ENCODE measurements around the gene AGAP3.
A peak's percentile ranks its signal among the peaks of the same experiment; 100 is the strongest.

DNA sequence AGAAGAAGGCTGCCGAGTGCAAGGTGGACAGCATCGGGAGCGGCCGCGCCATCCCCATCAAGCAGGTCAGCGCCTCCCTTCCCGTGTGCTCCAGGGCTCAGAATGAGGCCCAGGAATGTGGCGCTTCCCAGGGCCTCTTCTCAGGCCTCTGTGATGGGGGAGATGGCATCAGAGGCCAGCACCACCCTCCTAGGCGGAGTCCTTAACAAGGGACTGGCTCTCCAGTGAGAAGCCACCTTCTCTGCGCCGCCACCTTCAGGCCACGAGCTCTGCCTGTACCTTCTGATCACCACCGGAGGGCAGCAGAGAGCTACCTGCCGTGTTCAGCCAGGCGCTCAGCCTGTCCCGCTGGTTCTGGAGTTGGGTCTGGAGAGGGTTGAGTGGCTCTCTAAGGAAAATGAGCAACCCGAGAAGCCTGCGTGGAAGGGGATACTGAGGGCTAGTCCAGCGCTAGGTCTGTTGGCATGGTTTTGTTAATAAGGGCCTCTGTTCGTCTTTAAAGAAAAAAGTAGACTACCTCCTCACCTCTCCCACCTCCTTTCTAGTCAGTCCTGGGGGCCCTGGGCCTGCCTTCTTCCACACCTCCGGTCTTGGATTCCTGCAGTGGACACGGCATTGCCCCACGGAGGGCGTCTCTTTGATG, 37.7 kb downstream of the AGAP3 start:
- TF ChIP-seq, protein P1, sequence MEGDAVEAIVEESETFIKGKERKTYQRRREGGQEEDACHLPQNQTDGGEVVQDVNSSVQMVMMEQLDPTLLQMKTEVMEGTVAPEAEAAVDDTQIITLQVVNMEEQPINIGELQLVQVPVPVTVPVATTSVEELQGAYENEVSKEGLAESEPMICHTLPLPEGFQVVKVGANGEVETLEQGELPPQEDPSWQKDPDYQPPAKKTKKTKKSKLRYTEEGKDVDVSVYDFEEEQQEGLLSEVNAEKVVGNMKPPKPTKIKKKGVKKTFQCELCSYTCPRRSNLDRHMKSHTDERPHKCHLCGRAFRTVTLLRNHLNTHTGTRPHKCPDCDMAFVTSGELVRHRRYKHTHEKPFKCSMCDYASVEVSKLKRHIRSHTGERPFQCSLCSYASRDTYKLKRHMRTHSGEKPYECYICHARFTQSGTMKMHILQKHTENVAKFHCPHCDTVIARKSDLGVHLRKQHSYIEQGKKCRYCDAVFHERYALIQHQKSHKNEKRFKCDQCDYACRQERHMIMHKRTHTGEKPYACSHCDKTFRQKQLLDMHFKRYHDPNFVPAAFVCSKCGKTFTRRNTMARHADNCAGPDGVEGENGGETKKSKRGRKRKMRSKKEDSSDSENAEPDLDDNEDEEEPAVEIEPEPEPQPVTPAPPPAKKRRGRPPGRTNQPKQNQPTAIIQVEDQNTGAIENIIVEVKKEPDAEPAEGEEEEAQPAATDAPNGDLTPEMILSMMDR (IDR thresholded peaks at IDR 0.05): peak; percentile 88 to 93 (median 90)
- no peak for TF ChIP-seq EP300 (IDR thresholded peaks at IDR 0.05)

Data from ovary (tissue), 3 donors.